GM12872 (cell line): ENCODE measurements around the gene KLK11.

ENCODE experiments used
- CTCF ChIP-seq: IDR thresholded peaks from 3 replicates; pipeline ENCODE4 v1.5.1; 2011; ENCODE audit warnings: low read depth, mild to moderate bottlenecking, low read length, moderate library complexity; ENCODE audit not compliant: insufficient read depth

KLK11 gene

GRCh38 chr19:51063664-51064063 is 37.2 kb upstream of the KLK11 start:
- no peak for TF ChIP-seq CTCF

GRCh38 chr19:51060973-51061372 is 34.6 kb upstream of the KLK11 start:
- TF ChIP-seq CTCF: no peak

- no peak for TF ChIP-seq CTCF
Measured at GRCh38 chr19:51060336-51060735, 33.9 kb upstream of the KLK11 start.

- TF ChIP-seq CTCF: no peak
Measured at GRCh38 chr19:51059715-51060114, 33.3 kb upstream of the KLK11 start.

- no peak for TF ChIP-seq CTCF
Measured at GRCh38 chr19:51055866-51056265, 29.4 kb upstream of the KLK11 start.

- no peak for TF ChIP-seq CTCF
Measured at GRCh38 chr19:51047031-51047335, 20.6 kb upstream of the KLK11 start.

- no peak for TF ChIP-seq CTCF
Measured at GRCh38 chr19:51044327-51044726, 17.9 kb upstream of the KLK11 start.

- TF ChIP-seq CTCF: no peak
Measured at GRCh38 chr19:51043497-51043896, 17.1 kb upstream of the KLK11 start.
